IPS-NIHi7 (cell line): ENCODE data around the gene ARHGDIB.

Experiments
- DNase-seq: peaks from one replicate; pipeline ENCODE4 v3.0.0; 2012; ENCODE audit warnings: mixed read lengths; ENCODE audit errors: extremely low spot score

The ARHGDIB gene

DNA sequence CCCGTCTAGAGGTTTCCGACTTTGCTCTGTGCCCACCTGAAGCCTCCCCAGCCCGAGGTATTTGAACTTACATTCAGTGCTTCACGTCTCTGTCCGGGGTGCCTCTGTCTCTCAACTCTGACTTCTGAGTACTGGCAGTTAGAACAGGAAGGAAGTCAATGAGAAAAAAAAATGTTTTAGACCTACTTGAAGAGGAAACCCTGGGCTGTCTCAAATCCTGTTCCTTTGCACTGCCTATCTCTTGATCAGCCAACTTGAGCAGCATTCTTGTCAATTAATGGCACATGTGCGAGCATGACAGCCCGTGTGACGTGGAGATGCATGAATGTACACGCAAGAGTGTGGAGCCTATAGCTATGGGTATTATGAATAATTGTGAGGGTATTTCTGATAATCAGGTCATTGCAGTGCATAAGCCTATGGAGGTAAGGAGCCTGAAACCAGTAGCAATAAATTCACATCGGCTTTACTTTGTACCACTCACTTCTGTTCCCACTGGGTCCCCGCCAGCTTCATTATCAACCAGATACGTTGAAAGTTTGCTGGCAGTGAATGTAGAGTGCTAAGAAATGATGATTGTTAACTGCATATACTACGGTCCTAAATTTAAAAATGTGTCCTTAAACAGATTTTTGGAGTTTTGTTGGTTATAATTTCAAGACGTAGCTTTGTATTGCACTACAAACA, at the start of gene ARHGDIB:
TSS of gene ARHGDIB (minus strand) at position 136 of the 687 bp plus-strand sequence. CDS start 10,889 bp downstream, outside the sequence.
- no peak for DNase-seq

GRCh38 chr12:15011162-15011561, 49.8 kb upstream of the ARHGDIB start:
- peak; percentile 21 for DNase-seq

DNA sequence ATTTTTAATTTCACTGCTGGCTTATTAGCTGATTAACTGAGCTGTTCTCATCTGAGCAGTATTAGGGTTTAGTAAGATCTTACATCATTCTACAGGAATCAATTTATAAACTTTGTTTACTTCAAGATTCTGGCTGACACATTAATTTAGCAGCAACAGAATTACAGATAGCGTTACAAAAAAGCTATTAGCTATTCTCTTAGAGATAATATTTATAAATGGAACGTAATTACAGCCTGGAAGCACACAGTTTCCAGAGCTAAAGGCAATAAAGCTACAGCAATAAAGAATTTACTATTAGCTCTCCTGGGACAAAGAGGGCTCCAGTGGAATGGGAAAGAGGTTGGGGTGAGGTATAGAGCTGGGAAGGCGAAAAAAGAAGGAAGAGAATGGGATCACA, 46.1 kb upstream of the ARHGDIB start:
- no peak for DNase-seq

DNA sequence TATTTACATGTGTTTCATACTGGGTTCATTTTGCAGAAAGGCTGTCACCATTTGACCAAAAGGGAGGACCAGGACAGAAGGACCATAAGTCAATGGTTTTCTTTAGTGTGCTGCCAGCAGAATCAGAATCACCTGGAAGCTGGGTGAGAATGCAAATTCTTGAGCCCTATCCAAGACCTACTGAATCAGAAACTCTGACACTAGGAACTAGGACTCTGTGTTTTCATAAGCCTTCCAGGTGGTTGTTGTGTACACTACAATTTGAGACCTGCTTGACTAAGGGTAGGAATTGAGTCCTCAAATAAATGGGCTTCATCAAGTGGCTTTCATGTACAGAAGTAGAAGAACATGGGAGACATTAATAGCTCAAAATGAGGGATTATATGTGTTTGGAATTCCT, 43.7 kb upstream of the ARHGDIB start:
- no peak for DNase-seq

- no peak for DNase-seq
These were observed 43.0 kb upstream of the ARHGDIB start for GRCh38 chr12:15004421-15004820.

- DNase-seq = peak; percentile 59
These were observed 40.5 kb upstream of the ARHGDIB start for GRCh38 chr12:15001733-15002382.

DNA sequence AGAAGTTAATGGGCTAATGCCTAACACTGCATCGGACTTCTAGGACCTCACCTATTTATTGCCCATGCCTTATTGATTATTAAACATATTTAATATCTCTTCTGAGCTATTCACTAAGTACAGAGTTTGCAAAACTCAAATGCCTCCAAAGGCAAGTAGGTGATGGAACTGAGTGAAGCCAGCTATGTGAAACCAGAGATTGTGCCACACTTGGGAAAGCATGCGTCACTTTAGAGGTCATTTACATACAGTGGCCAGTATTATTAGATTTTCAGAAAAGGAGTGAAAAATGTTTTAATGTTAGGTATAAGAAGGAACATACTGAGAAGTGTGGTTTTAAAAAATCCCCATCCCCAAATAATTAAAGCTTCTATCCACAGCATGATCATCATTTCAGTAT, 39.2 kb upstream of the ARHGDIB start:
- DNase-seq = no peak

- DNase-seq = no peak
These were observed 38.4 kb upstream of the ARHGDIB start for GRCh38 chr12:14999695-15000365.

- no peak for DNase-seq
These were observed 37.8 kb upstream of the ARHGDIB start for GRCh38 chr12:14999021-14999694.

GRCh38 chr12:14997998-14998397, 36.6 kb upstream of the ARHGDIB start:
- DNase-seq = no peak

DNA sequence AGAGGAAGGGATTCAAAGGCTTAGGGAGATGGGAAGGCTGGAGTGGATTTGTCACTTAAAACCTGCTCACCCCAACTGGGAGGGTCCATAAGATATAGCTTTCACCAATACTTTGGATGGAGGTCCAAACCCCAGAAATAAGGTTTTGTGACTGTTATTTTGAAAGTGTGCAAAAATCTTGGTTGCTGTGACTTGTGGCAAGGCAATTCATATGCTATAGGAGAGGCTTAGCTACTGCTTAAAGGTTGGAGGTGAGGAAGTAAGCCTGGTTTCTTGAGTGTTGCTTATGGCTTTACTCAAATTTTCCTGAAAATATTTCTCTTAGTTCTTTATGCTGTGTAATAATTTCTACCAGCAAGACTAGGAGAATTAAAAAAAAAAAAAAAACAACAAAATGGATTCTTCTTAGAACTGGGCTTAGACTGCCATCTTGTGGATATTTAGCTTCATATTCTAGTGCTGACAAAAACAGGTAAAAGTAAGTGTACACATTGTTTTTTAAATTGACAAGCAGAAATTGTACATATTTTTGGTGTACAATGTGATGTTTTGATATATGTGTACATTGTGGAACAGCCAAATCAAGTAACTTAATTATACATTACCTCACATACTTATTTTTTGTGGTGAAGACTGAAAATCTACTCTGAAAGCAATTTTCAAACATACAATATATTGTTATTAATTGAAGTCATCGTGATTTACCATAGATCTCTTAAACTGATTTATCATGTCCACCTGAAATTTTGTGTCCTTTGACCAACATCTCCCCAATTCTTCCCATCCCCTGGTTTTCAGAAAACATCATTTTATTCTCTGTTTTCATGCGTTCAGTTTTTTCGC, 34.4 kb upstream of the ARHGDIB start:
- DNase-seq = no peak

DNA sequence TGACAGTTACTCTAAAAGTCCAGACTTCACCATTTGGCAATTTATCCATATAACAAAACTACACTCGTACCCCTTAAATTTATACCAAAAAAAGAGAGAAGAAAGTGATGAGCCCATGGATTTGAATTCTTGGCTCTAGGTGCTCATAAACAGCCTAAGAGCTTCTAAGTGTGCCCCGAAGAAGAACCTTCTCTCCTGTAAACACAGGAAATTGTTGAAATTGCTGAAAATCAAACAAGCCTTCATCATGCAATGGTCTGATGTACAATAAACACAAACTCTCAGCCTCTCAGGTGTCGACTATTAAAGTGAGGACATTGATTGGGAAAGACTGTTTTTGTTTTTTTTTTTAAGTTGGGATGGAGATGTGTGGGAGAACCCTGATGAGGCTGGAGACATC, 33.2 kb upstream of the ARHGDIB start:
- DNase-seq = no peak

DNA sequence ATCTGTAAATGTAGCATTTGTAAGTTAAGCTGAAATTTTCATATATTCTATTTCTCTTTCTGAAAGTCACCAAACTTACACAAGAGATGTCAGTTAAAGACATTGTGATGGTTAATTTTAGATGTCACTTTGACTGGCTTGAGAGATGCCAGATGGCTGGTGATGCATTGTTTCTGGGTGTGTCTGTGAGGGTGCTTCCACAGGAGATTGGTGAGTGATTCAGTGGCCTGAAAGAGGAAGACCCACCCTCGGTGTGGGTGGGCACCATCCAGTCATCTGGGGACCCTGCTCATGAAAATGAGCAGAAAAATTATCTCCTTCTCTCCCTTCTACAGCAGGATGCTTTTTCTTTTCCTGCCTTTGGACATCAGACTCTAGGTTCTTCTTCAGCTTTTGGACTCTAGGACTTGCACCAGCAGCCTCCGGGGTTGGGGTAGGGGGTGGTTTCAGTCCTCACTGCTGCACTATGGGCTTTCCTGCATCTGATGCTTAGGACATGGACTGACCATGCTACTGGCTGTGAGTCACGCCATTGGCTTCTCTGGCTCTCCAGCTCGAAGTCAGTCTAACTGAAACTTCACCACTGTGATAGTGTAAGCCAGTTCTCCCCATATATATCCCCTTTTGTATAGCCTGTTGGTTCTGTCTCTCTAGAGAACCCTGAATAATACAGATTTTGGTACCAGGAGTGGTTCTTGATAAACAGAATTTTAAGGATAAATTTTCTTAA, 32.3 kb upstream of the ARHGDIB start:
- no peak for DNase-seq

GRCh38 chr12:14993117-14993516, 31.7 kb upstream of the ARHGDIB start:
- DNase-seq = no peak

- no peak for DNase-seq
These were observed 31.3 kb upstream of the ARHGDIB start for GRCh38 chr12:14992673-14993072.

GRCh38 chr12:14991069-14991468, 29.7 kb upstream of the ARHGDIB start:
- no peak for DNase-seq

DNA sequence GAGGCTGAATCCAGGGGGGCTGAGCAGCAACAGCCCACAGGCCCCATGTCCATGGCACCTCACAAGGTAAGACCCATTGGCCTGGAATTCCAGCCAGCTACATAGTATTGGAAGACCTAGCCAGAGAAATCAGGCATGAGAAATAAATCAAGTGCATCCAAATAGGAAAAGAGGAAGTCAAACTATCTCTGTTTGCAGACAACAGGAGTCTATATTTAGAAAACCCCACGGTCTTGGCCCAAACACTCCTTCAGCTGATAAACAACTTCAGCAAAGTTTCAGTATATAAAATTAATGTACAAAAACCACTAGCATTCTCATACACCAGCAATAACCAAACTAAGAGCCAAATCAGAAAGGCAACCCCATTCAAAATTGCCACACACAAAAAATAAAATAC, 28.4 kb upstream of the ARHGDIB start:
- no peak for DNase-seq

DNA sequence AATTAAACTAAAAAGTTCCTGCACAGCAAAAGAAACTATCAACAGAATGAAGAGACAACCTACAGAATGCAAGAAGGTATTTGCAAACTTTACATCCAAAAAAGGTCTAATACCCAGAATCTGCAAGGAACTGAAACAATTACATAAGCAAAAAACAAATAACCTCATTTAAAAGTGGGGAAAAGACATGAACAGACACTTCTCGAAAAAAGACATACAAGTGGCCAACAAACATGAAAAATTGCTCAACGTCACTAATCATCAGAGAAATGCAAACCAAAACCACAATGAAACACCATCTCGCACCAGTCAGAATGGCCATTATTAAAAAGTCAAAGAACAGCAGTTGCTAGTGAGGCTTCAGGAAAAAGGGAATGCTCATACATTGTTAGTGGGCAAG, 26.6 kb upstream of the ARHGDIB start:
- no peak for DNase-seq

DNA sequence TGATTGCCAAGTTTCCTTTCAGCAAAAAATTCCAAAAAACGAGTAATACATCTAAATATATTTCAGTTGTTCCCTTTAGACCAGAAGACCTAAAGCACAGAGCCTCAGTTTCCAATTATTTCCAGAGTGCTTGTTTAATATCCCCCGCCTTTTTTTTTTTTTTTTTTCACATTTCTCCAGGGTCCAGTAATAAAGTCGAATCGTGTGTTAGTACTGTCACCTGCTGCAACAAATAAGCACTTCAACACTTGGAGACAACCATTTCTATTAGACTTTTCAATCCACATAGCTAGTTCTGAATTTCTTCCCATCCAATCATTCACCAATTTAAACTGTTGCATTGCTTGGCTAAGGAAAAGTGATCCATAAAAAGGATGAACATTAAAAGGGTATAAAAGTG, 25.0 kb upstream of the ARHGDIB start:
- no peak for DNase-seq

GRCh38 chr12:14984766-14985285, 23.4 kb upstream of the ARHGDIB start:
- DNase-seq = no peak

DNA sequence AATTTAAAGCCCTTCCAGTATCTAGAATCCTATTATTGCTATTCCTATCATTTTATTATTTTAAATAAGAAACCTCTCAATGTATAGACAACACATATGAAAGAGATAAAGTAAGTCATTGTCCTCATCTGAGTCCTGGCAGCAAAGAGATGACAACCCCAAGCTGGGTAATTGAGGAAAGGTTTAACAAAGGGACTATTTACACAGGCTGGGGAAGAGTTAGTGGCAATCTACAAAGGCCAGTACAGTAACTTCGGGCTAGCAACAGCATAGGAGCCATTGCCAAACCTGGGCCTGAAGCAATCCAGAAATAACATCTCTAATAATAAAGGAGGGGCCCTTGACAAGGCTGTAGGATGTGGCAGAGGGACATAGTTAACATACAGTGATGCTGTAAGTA, 22.6 kb upstream of the ARHGDIB start:
- no peak for DNase-seq
